ENCODE results near the gene PPP1R12C.
A peak's percentile ranks its signal among the peaks of the same experiment; 100 is the strongest.

Gene PPP1R12C

GRCh38 chr19:55041627-55042343 lies 75.7 kb downstream of the PPP1R12C start:
- DNase-seq: peak; percentile 43 to 59

- DNase-seq: no peak
Measured at GRCh38 chr19:55041244-55041626, 76.2 kb downstream of the PPP1R12C start.

All from activated T-cell treated with anti-CD3 and anti-CD28 coated beads, Interleukin-2, amount 50 U/mL, for 48 hours (primary cell).